ENCODE measurements around the gene GRM4. TPM values are rescaled to one million over a fixed set of nuclear protein-coding genes. Genes with fewer than 3 reads are reported as not detected.

The GRM4 gene
- total RNA-seq, 1 experiment from 2014 or later, result not detected

DNA sequence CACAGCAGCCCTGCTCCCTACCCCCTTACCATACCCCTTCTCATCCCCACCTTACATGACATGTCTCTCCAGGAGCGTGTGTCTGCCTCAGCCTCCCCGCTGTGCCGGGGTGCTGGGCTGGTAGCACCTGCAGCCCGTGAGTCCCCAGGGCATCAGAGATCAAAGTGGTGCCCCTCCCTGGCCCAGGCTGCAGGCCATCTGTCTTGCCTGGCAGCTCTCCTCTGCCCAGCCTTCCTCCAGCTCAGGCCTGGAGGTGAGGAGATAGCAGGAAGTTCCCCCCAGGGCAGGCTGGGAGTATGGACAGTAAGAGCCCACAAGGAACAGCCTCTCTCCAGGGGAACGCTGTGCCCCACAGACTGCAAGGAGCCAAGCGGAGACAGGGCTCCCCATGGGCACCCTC is 35.3 kb downstream of the GRM4 start:
- no peak for DNase-seq (ENCODE audit: low read depth)

DNA sequence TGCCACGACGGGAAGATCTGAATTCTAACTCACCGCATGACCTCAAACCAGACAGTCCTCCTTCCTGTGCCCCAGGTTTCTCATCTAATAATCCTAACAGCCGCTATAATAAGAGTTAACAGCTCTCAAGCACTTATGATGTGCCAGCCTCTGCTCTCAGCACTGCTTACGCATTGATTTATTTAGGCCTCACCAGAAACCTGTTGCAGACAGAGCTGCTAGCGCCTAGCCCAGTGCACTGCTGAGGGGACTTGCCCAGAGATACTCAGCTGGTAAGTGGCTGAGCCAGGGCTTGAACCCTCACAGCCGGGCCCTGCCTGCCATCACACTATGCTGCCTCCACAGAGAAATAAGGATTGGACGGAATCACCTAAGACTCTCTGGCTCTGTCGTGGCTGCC is 37.7 kb downstream of the GRM4 start:
- DNase-seq (ENCODE audit: low read depth), result no peak

DNA sequence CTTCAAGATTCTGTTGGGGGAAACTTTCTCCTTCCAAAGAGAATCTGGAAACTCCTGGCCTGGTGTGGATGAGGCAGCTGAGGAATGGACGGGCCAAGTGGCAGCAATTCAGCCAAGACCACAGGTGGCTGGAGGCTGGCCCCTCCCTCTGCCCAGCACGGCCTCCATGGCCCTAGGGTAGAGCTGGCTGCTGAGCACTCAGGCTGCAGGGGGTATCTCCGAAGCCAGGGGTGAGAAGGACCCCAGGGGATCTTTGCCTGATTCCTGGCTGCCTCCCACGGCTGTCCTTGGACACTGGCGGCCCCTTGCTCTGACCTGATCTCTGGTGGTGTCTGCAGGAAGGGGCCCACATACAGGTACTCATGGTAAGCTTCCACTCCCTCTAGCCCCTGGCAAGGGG is 39.0 kb downstream of the GRM4 start:
- no peak for DNase-seq (ENCODE audit: low read depth)

DNA sequence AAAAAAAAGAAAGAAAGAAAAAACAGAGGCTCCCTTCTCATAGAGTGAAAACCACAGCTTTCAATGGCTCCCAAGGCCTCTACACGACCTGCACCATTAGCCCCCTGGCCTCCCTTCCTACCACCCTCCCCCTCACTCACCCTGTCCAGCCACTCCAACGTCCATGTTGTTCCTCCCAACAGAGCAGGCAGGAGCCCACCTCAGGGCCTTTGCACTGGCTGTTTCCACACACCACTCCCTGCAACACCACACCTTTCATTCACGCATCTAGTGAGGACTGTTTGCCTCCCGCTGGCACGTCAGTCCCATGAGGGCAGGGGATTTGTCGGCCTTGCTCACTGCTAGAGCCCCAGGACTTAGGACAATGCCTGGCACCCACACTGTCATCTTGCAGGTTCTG is 39.5 kb downstream of the GRM4 start:
- DNase-seq (ENCODE audit: low read depth), result no peak

DNA sequence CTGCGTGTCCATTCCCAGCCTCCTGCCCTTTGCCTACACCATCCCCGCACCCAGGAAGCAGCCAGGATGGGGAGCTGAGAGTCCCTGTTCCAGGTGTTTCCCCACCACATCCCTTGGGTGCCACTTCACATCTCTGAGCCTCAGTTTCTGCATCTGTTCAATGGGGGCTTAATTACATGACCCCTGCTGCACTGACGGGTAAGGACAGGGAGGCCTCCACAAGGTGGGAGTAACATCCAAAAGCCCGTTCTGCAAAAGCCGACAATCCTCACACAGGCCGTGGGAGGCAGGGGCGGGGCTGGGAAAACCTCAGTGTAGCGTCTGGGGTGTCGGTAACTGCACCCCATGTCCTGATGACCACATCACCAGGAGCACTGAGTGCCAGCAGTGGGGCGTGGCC is 41.3 kb downstream of the GRM4 start:
- DNase-seq (ENCODE audit: low read depth), result no peak

DNA sequence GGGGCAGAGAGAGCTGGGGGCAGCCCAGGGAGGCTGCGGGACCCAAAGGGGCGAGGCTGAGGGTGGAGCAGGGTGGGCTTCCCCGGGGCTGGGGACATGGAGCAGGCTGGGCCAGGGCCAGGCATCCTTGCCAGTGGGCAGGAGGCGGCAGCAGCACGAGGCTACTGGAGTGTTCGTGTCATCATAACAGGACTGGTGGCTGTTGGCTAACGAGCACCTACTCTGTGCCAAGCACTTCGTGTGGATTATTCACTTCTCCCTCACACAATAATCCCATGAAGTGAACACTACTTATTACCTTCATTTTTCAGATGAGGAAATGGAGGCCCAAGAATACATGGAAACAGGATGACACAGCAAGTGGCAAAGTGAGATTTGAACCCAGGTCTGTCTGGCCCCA is 41.7 kb downstream of the GRM4 start:
- no peak for DNase-seq (ENCODE audit: low read depth)

DNA sequence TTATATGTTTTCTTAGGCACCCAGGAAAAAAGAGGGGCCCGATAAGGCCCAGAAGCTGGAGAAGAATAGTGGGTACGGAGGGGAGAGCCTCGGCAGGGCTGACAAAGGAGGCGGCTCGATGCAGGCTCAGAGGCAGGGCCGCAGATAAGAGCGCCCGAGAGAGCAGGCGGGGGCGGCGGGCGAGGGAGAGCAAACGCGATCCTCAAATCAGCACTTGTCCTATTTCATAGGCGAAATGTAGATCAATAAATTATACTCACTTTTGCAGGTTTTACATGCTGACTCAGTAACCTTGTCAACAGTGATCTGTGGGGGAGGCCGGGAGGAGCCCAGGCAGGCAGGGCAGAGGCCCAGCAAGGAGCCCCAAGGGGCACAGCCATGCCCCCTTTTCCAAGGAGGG is 42.6 kb downstream of the GRM4 start:
- DNase-seq (ENCODE audit: low read depth), result no peak

DNA sequence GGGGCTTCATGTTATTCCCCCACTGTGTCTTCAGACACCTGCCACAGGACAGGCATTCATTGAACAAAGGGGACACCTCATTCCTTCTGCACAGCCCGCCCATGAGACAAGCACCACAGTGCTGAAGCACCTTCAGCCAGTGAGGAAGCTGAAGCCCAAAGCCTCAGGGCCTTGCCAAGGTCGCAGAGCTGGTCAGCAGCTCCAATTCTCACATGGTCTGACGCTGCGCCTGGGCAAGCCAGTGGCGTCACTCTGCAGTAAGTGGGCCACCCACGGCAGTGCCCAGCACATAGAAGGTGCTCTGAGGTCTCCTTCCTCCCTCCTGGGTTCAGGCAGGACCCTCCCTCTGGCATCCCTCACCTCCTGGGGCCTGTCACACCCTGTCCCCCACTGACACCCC is 43.2 kb downstream of the GRM4 start:
- no peak for DNase-seq (ENCODE audit: low read depth)

DNA sequence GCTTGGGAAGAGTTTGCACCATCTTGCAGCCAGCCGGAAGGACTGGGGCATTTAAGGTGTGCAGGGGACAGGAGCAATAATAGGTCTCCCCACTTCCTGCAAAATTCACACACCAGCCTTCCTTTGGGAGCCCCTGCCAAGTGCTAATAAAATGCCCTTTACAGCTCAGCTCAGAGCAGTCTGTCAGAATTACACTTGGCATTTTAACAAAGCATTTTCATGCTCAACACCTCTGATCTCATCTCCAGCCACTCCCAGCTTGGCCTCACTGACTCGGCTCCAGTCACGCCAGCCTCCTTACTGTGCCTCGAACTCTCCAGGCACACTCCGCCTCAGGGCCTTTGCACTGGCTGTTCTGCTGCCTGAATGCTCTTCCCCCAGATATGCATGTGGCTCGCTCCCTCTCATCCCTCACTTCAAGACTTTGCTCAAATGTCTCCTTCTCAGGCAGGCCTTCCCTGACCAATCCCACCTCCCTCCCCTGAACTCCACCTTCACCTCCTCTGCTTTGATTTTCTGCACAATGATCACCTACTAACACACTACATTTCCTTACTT is 43.7 kb downstream of the GRM4 start:
- no peak for DNase-seq (ENCODE audit: low read depth)

DNA sequence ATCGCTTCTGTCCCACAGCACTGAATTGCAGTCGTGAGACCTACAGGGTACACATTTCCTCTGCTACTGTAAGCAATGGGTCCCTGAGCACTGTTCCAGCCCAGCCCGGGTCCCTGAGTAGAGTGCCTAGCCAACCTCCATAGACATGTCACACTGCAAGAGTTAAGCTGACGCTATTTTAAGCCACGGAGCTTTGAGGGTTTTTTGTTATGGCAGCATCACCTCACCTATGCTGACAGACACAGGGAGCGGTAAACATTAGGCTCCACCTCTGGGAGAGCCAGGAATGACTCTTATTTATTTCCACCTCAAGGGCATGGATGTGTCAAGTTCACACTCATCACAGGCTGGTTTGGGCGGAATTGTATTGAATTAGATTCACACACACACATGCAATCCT is 45.1 kb downstream of the GRM4 start:
- DNase-seq (ENCODE audit: low read depth), result no peak

DNA sequence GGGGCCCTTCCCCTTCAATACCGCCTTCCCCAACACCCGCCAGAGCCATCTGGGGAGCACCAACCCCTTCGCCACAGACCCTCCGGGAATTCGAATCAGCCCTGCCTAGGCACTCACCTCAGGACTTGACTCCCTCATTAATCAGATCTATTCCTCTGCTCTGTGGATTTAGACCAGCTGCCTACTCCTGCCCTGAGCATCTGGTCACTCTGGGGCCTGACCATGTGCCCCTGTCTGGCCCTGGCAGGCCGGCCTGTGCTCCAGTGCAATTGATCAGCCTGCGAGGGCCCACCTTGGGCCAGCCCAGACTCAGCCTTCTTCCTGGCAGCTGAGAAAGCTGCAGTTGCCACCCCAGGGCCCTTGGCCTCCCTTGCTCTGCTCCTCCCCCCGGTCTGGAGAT is 46.0 kb downstream of the GRM4 start:
- no peak for DNase-seq (ENCODE audit: low read depth)

DNA sequence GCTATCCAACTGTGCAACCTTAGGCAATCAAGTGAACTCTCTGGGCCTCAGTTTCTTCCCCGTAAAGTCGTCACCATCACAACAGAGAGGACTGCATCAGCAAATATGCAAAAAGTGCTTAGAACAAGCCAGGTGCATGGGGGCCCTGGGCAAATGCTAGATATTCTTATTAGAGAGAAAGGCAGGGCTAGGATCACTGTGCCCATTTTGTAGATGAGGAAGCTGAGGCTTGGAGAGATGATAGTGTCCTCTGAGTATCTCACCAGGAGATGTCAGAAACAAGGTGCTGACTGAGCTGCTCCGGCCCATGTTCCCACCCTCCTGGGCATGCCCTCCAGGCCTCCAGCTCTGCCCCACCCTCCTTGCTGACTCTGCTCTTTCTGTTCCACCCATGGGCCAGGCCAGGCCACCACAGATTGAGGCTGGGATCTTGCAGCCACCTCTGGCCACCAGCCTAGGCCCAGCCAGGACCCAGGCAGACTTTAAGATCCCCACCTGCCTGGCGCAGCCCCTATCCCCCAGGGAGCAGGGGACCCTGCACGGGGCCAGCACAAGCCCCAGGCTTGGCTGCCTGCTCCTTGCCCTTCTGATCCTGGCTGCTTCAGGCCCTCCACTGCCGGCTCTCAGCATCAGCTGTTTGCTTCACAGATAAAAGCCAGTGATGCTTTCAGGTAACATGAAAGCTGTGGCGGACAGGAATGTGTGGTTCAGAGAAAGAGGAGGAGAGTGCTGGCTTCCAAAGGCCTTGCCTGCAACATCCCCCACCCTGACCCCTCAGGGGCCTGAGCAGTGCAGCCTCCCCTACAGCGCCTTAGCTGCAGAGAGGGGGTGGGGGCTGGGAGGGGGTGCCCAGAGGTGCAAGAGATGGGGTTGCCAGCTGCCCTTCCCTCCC is 47.6 kb downstream of the GRM4 start:
- no peak for DNase-seq (ENCODE audit: low read depth)

DNA sequence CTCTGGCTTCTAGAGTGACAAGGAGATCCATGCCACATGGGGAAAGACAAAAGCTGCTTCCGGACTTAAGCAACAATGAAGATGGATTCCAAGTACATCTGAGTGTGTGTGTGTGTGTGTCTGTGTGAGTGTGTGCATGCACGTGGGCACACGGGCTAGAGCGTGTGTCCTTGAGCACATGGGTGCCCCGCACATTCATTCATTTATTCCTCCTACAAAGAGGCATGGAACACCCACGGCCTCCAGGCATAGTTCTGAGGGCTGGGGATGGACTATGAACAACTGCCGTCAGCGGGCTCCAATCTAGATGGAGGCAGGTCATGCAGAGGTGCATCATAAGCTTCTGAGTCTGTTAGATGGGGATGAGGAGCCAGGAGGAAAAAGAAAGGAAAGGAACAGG is 49.1 kb downstream of the GRM4 start:
- no peak for DNase-seq (ENCODE audit: low read depth)

DNA sequence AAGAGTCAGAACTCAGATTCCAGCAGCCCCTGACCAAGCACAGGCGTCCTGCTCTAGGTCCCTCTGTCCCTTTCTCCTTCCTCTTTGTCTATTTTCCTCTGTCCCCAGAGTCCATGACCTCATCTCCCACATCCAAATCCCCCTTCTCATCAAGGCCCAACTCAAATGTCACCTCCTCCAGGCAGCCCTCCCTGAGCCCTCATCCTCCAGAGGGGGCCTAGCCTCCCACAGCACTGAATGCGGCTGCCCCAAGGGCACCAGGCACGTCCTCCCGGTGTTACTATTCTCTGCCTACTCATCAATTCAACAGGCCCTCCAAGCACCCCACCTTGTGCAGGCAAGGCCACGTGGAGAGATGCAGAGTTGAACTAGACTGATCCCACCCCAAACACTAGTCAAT is 49.7 kb downstream of the GRM4 start:
- DNase-seq (ENCODE audit: low read depth), result no peak

DNA sequence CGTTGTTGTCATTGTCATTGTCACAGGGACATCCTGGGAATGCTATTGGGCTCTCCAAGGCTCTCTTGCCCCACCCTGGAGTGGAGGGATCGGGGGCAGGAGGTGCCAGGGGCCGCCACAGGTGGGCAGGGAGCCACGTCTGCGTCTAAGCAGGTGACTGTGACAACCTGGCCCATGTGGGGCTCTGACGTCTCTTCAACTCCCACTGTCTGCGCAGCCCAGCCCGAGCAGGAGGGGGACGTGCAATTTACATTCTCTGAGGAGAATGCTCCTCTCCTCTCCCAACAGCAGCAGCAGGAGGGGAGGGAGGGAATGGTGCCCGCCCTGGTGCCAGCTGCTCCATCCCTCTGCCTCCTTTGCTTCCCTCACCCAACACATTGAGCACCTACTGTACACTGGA is 50.1 kb downstream of the GRM4 start:
- no peak for DNase-seq (ENCODE audit: low read depth)

DNA sequence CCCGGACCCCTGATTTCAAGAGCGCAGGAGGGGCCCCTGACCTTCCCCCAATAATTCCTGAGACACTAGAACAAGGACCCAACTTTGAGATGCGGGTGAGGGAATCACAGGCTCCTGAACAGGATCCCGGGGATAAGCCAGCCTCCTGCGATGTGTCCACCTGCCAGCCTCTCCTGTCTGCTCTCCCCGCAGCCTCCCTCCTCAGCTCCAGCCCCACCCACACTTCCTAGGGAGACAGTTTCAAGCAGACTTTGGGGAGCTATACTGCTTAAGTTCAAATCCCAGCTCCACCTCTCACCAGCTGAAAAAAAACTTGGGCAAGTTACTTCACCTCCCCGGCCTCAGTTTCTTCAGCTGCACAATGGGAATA is 50.8 kb downstream of the GRM4 start:
- no peak for DNase-seq (ENCODE audit: low read depth)

DNA sequence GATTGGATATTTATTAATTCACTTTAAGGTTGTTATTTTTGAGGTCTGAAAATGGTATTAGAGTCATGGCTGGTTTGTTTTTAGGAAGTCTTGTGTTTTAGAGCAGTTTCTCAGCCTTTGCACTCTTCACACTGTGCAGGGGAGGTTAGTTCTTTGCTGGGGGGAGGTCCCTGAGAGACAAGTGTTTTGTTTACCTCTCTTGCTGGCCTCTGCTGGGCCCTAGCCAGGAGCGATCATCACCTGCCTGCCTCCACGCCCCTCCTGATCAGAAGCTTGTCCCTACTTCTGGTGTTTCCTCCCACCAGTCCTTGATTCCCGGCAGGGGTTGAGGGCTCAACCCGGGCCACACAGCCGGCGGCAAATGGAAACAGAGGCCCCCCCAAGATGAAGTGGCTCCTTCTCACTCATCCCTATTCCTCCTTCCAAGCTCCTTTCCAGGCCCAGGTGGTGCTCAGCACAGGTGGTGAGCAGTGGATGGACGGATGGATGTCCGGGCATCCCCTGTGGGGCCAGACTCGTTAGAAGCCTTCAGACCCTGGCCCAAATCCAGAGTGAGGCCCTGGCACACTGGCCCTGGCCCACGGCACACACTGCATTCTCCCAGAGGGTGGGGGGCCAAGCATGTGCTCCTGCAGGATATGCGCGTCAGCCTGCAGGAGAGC is 51.3 kb downstream of the GRM4 start:
- DNase-seq (ENCODE audit: low read depth), result no peak

DNA sequence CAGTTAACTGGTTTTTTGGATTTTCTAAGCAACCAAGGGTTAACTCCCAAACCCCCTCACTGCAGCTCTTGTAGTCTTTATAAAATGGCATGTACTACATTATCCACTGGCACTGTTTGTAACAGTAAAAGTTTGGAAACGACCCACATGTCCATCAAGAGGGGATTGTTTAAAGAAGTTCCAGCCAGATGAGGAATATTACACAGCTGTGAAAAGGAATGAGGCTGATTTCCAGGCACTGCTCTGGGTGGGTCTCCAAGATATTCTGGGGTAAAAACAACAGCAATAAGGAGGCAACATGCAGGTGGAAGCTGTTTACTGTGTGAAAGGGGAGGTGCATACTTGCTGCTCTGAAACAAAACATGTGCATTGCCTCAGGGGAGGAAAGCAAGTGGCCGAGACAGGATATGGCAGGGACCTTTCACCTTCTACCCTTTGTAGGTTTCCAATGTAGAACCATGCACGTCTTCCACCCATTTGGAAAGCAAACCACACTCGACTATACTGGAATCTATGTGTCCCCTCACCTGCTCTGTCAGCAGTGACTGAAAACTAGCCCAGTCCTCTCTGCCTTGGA is 51.9 kb downstream of the GRM4 start:
- no peak for DNase-seq (ENCODE audit: low read depth)

DNA sequence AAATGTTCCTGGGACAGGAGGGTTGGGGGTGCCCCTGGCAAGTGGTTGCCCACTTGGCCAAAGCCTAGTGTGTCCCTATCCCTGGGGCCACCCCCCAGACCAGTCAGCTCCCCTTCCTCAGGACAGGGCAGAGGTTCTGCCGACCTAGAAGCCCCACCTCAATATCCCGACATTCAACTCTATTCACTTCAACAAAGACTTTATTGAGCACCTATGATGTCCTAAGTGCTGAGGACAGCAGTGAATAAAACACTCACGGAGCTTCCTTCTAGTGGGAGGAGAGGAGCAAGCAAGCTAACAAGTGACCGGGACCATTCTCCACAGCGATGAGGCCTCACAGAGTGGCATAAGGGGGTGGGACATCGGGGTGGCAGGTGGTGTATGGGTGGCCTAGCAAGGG is 52.7 kb downstream of the GRM4 start:
- no peak for DNase-seq (ENCODE audit: low read depth)

DNA sequence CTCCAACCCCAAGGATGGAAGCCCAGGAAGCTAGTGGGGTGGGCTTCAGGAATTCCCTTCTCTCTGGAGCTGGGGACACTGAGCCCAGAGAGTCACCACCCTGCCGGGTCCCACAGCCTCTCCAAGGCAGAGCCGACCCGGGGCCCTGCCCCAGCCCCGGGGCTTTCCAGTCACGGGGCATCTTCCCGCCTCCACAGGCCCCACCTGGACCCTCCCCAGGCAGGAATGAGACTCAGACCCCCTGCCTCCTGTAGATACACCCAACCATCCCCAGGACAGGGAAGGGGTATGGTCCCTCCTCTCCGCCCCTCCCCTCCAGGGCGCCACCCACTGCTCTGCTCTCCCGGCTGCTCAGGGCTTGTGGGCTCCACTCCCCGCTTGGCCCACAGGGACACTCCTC is 53.3 kb downstream of the GRM4 start:
- no peak for DNase-seq (ENCODE audit: low read depth)

DNA sequence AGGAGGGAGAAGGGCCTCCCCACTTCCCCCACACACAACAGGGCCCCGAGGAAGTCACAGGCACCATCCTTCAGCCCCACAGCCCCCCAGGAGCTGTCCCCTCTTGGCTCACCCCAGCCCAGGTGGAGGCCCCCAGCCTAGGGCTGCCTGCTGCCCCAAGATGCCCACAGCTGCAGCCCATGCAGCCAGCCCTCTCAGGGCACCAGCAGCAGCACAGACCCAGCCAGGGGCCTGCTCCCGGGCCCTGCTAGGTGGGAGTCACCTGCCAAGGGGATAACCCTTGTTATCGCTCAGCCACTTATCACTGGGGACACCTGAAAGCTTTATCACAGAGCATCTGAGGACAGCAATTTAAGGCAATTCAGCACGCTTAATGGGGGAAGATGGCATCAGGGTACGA is 55.0 kb downstream of the GRM4 start:
- no peak for DNase-seq (ENCODE audit: low read depth)

DNA sequence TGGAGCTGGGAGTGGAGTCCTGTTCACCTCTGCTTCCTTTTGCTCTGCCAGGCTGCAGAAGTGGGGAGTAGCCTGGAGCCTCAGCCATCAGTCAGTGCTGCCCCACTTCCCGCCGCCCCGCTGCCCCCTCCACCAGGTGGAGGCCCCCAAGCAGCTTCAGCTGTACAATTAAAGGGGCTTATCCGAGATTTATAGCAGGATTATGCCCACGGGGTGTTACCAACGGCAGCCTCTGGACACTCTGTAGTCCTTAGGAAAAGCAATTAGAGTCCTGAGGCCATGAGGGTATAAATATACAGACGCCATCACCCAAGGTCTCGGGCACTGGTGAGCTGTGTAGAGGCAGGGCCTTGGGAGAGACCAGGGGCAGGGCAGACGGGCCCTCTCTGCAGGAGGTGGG is 55.4 kb downstream of the GRM4 start:
- DNase-seq (ENCODE audit: low read depth), result no peak

DNA sequence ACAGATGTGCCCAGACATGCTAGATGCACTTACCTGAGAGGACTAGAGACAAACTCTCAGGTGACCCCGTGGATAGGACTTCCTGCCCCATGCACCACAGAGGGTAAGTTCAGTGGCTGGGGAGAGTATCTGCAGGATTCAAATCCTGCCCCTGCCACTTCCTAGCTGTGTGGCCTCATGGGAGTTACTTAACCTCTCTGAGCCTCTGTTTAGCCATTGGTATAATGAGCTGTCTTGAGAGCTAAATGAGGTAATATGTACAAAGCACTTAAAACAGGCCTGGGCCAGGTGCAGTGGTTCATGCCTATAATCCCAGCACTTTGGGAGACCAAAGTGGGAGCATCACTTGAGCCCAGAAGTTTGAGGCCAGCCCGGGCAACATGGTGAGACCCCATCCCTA is 59.3 kb downstream of the GRM4 start:
- DNase-seq (ENCODE audit: low read depth), result no peak
